GM12873 (cell line): Measurements from ENCODE around the gene HOXC10.

Source experiments
- CTCF ChIP-seq: IDR thresholded peaks from 2 replicates; pipeline ENCODE4 v1.5.1; 2012; ENCODE audit warnings: low read depth, mild to moderate bottlenecking, moderate library complexity, low read length, control low read depth; ENCODE audit not compliant: insufficient read depth; ENCODE audit errors: missing control alignments

The HOXC10 gene

GRCh38 chr12:53940443-53941014 lies 44.4 kb upstream of the HOXC10 start:
- no peak for TF ChIP-seq CTCF

GRCh38 chr12:53941187-53941586 lies 43.8 kb upstream of the HOXC10 start:
- no peak for TF ChIP-seq CTCF

- TF ChIP-seq CTCF, result no peak
Measured at GRCh38 chr12:53941750-53942149, 43.2 kb upstream of the HOXC10 start.

- TF ChIP-seq CTCF, result no peak
Measured at GRCh38 chr12:53942467-53942997, 42.4 kb upstream of the HOXC10 start.

- TF ChIP-seq CTCF, result no peak
Measured at GRCh38 chr12:53944209-53944608, 40.7 kb upstream of the HOXC10 start.

- TF ChIP-seq CTCF, result no peak
Measured at GRCh38 chr12:53944907-53945847, 39.8 kb upstream of the HOXC10 start.

GRCh38 chr12:53947743-53948142 lies 37.2 kb upstream of the HOXC10 start:
- TF ChIP-seq CTCF, result no peak
